SK-N-SH (cell line): Measurements from ENCODE around the gene ADAMTS7.
"Not testable (repeated sequence)": the region's sequence is repeated elsewhere in the genome, so short reads cannot be mapped to it uniquely, and the experiment has no call there.

Source experiments
- CTCF ChIP-seq: fragments of 200-600 bp; sonication (generic); IDR thresholded peaks from 2 replicates; pipeline ENCODE4 v1.6.1; 2017; ENCODE audit warnings: antibody characterized with exemption, mild to moderate bottlenecking, moderate library complexity
- EZH2phosphoT487 ChIP-seq: fragments of 200-600 bp; sonication (generic); IDR thresholded peaks from 2 replicates; pipeline ENCODE4 v1.6.1; 2017; ENCODE audit warnings: low read depth, mixed run types, mild to moderate bottlenecking, antibody characterized with exemption, moderate library complexity, borderline replicate concordance
- MAX ChIP-seq: IDR thresholded peaks from 2 replicates; pipeline ENCODE4 v1.4.0; 2012; ENCODE audit warnings: low read depth
- MEF2A ChIP-seq: IDR thresholded peaks from 2 replicates; pipeline ENCODE4 v1.4.0; 2012; ENCODE audit warnings: low read depth, borderline replicate concordance
- POLR2AphosphoS5 ChIP-seq: IDR thresholded peaks from 2 replicates; pipeline ENCODE4 v1.6.1; 2012; ENCODE audit warnings: low read depth, low read length
- REST ChIP-seq: IDR thresholded peaks from 2 replicates; pipeline ENCODE4 v1.6.1; 2012; ENCODE audit warnings: mild to moderate bottlenecking, low read depth, low read length, moderate library complexity
- RFX5 ChIP-seq: IDR thresholded peaks from 2 replicates; pipeline ENCODE4 v1.6.1; 2012; ENCODE audit warnings: mild to moderate bottlenecking, improper control_type of control experiment, low read length
- RXRA ChIP-seq: IDR thresholded peaks from 2 replicates; pipeline ENCODE4 v1.4.0; 2012; ENCODE audit warnings: low read depth, mild to moderate bottlenecking, borderline replicate concordance
- TCF12 ChIP-seq: IDR thresholded peaks from 2 replicates; pipeline ENCODE4 v1.4.0; 2012
- TEAD4 ChIP-seq: IDR thresholded peaks from 2 replicates; pipeline ENCODE4 v1.4.0; 2012; ENCODE audit warnings: mild to moderate bottlenecking, borderline replicate concordance; ENCODE audit not compliant: insufficient read depth
- TF ChIP-seq, protein P1 (sequence below): IDR thresholded peaks from 2 replicates; pipeline ENCODE4; 2012
- TF ChIP-seq, protein P2 (sequence below): IDR thresholded peaks from 2 replicates; pipeline ENCODE4 v1.4.0; 2012; ENCODE audit warnings: low read depth, borderline replicate concordance

- not testable (repeated sequence) for TF ChIP-seq RFX5, POLR2AphosphoS5, EZH2phosphoT487, RXRA, CTCF, MAX, TCF12, TEAD4, REST, MEF2A
- TF ChIP-seq, protein P1, sequence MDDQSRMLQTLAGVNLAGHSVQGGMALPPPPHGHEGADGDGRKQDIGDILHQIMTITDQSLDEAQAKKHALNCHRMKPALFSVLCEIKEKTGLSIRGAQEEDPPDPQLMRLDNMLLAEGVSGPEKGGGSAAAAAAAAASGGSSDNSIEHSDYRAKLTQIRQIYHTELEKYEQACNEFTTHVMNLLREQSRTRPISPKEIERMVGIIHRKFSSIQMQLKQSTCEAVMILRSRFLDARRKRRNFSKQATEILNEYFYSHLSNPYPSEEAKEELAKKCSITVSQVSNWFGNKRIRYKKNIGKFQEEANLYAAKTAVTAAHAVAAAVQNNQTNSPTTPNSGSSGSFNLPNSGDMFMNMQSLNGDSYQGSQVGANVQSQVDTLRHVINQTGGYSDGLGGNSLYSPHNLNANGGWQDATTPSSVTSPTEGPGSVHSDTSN = not testable (repeated sequence)
- TF ChIP-seq, protein P2, sequence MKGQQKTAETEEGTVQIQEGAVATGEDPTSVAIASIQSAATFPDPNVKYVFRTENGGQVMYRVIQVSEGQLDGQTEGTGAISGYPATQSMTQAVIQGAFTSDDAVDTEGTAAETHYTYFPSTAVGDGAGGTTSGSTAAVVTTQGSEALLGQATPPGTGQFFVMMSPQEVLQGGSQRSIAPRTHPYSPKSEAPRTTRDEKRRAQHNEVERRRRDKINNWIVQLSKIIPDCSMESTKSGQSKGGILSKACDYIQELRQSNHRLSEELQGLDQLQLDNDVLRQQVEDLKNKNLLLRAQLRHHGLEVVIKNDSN = not testable (repeated sequence)
These were observed 51.8 kb downstream of the ADAMTS7 start for GRCh38 chr15:78759361-78759998.
